HG03066 (cell line): ENCODE data around the gene CPLX1.
"Not testable (repeated sequence)": the region's sequence is repeated elsewhere in the genome, so short reads cannot be mapped to it uniquely, and the experiment has no call there.

Experiments used
- ATAC-seq: cut with Tn5 transposase; IDR thresholded peaks from one replicate; pipeline ENCODE4 v1.9.1; 2021; ENCODE audit warnings: low read depth; ENCODE audit not compliant: unreplicated experiment

The CPLX1 gene

GRCh38 chr4:742096-742741, 83.7 kb downstream of the CPLX1 start:
- no peak for ATAC-seq

GRCh38 chr4:740656-741282, 85.2 kb downstream of the CPLX1 start:
- ATAC-seq: no peak

GRCh38 chr4:740011-740410, 85.9 kb downstream of the CPLX1 start:
- no peak for ATAC-seq

- ATAC-seq: no peak
Measured at GRCh38 chr4:739569-739968, 86.4 kb downstream of the CPLX1 start.

- ATAC-seq: no peak
Measured at GRCh38 chr4:738781-739280, 87.1 kb downstream of the CPLX1 start.

- not testable (repeated sequence) for ATAC-seq
Measured at GRCh38 chr4:736561-736960, 89.4 kb downstream of the CPLX1 start.

- no peak for ATAC-seq
Measured at GRCh38 chr4:735583-735982, 90.3 kb downstream of the CPLX1 start.
